ENCODE measurements around the gene DUOXA2.

Gene DUOXA2

GRCh38 chr15:45165536-45165935 is 51.4 kb downstream of the DUOXA2 start:
- DNase-seq: no peak

GRCh38 chr15:45166834-45167630 is 52.9 kb downstream of the DUOXA2 start:
- DNase-seq: peak; percentile 43 to 89 (median 73)

GRCh38 chr15:45167631-45168205 is 53.6 kb downstream of the DUOXA2 start:
- DNase-seq: no peak

Measured in T-helper 2 cell (primary cell).